HT1080 (cell line): ENCODE data around the gene CMKLR1. TPM values are rescaled to one million over a fixed set of nuclear protein-coding genes. Genes with fewer than 3 reads are reported as not detected.
A peak's percentile ranks its signal among the peaks of the same experiment; 100 is the strongest.

Experiments used
- DNase-seq: peaks from one replicate; pipeline ENCODE4 v3.0.0-alpha.2; 2015; ENCODE audit warnings: low read depth
- total RNA-seq: library from RNA; depleted of rRNA; stranded (reverse); fragments of >200 nt; shearing (Covaris generic); gene quantifications from 2 replicates; pipeline ENCODE4 v1.2.3, GENCODE V29; 2014

Gene CMKLR1
- total RNA-seq, 1 experiment from 2014 or later = 0.21 TPM

DNA sequence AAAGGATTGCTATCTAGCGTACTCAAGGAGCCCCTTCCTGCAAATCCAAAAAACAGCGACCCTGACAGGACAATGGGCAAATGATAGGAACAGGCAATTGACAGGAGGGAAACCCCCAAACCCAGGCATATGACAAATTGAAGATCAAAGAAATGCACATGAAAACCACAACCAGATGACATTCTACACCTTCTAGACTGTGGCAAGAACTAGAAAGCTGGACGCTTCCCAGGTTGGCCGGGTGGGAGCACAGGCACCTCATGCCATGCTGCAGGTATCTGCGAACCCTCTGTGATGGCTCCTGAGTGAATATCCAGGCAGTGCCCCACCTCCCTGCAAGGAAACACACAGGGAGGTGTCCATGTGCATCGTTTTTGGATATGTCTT lies 37.1 kb downstream of the CMKLR1 start:
- no peak for DNase-seq

- DNase-seq = no peak
Observed at GRCh38 chr12:108301346-108301745, 37.8 kb downstream of the CMKLR1 start.

GRCh38 chr12:108299980-108300696 lies 39.0 kb downstream of the CMKLR1 start:
- DNase-seq = no peak

GRCh38 chr12:108299516-108299915 lies 39.6 kb downstream of the CMKLR1 start:
- no peak for DNase-seq

DNA sequence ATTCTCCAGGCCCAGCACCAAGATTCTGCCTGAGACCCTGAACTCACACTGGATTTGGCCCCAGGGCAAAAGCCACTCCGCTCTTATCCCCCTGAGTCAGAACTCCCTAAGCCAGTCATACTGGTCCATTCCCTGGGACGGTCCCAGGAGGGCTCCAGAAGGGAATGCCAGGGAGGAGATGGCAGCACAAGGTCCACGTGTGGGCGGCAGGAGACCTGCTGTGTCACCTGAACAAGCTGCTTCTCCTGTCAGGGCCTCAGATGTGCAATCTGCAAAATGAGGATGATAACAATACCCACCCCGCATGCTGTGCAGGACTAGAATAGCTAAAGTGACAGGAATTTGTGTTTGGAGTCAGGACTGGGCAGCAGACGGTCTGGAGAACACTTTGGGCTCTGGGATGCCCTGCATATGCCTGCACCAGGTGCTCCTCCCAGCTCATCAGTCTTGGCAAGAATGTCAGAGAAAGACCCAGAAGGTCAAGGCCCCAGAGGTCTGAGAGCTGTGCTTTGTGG lies 40.3 kb downstream of the CMKLR1 start:
- no peak for DNase-seq

DNA sequence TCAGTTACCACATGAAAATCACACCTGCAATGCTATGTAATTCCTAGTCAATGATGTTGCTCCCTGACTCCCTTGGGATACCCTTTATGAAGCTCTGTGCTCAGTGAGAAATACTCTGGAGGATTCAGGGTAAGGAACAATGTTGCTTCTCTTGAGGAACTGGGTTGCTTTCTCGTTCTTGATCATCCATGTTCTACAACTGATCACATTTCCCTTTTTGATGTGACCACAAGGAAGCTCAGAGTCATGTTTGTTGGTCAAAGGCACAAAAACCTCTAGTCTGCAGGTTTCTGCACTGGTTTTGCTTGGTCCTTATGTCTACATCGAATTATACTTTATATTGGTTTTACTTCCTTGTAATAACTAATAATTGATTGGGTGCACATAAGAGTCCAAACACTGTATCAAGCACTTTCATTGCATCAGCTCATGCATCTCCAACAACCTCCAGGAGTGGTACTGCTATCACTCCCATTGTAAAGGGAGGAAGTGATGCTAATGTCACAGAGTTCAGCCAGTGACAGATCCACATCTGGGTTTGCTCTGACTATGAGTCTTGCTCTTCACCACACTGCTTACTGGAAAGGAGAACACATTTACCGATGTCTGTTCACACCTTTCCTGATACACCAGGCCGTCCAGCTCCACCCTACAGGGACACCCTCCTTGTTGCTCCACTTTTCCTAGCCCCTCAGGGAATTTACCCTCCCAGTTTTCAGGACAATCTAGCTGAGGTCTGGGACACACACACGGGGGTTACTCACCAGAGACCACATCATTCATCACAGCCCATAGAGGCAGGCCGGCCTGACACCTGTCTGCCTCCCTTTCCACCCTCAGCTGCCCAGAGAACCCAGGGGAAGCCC lies 41.0 kb downstream of the CMKLR1 start:
- no peak for DNase-seq

DNA sequence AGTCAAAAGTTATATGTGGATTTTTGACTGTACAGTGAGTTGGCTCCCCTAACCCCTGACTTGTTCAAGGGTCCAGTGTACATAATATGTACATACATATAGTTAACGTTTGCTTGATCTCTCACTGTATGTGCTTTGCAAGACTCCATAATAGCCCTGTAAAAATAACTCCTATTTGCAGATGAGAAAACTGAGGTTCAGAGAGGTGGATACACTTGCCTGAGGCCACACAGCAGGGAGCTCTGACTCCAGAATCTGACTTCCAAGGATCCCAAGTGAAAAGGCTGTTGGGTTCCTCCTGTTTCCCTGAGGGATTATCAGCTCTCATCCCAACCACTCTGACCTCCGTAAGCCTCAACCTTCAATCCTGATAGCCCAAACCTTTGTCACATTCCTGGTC lies 41.7 kb downstream of the CMKLR1 start:
- no peak for DNase-seq

GRCh38 chr12:108296945-108297344 lies 42.2 kb downstream of the CMKLR1 start:
- no peak for DNase-seq

DNA sequence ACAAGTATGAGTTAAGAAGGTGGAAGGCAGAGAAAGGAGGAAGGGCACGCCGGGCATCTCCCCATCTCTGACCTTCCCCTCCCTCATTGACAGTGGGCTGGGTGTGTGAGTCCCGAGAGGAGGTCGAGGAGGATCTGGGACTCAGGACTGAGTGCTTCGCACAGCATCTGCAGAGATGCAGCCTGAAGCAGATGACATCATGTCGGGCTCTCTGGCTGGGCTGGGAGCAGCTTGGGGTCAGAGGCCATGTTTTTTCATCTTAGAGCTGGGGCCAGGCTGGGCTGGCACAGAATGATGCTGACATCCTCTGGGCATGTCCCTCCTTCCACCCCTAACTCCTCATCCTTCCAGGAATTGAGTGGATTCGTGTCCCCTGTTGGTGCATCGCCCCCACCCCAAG lies 43.5 kb downstream of the CMKLR1 start:
- DNase-seq = no peak

- no peak for DNase-seq
Observed at GRCh38 chr12:108289350-108290161, 49.6 kb downstream of the CMKLR1 start.

DNA sequence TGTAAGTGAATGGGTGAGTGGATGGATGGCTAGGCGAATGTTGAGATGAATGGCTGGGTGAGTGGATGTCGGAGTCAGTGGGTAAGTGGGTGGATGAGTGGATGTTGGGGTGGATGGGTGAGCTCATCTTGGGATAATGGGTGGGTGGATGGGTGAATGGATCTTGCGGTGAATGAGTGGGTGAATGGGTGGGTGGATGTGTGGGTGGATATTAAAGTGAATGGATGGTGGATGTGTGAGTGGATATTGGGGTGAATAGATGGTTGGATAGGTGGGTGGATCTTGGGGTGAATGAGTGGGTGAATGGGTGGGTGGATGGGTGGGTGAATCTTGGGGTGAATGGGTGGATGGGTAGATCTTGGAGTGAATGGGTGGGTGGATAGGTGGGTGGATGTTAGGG lies 51.9 kb downstream of the CMKLR1 start:
- no peak for DNase-seq

DNA sequence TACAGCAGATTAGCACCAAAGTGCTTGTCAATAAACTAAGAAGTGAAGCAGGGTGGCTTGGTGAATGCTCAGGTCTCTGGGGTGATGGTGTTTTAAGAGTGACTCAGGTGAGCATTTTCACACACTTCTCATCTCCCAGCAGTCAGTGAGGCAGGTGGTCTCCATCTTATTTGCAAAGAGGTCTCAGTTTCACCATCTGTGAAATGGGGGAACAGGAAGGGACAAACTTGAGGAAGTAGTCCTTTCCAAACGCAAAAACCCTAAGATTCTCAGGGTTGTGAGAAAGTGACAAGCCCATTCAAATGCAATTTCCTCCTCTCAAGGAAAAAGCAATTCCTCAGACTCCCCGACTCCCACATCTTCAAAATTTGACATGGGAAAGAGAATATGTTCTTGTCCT lies 54.1 kb downstream of the CMKLR1 start:
- no peak for DNase-seq

- no peak for DNase-seq
Observed at GRCh38 chr12:108284163-108284562, 54.9 kb downstream of the CMKLR1 start.

- peak; percentile 22 for DNase-seq
Observed at GRCh38 chr12:108282676-108283075, 56.4 kb downstream of the CMKLR1 start.

DNA sequence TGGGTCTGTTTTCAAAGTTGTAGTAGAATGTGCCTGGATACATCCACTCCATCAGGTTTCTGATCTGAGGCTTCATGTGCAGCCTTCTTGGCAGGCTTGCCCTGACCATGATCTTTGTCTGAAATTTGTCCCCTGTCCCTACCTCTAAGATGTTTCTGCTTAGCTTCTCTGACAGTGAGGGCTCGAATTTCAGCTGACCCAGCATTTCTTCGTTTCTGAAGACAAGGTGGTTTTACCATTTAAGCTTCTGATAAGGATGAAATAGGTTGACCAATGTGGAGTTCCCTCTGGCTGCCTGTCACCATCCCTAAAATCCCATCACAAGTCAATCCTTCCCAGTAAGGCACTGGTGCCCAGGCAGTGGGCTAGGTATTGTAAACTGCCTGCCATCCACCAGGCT lies 57.0 kb downstream of the CMKLR1 start:
- DNase-seq = no peak

GRCh38 chr12:108277613-108278012 lies 61.5 kb downstream of the CMKLR1 start:
- no peak for DNase-seq

DNA sequence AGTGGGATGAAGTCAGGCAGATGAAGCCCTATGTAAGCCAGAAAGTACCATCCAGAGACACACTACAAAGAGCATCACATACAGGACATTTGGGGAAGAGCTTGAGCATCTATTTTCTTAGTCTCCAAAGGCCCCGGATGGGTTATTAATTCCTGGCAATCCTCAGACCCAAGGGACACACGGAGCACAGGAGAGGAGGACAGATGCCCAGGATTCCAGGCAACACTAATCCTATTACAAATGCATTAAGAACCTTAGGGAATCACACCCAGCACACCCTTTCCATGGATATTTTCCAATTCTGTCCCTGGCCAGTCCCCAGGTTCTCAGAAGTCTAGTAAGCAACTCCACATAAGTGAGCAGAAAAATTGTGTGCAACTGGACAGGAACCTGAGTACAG lies 65.9 kb downstream of the CMKLR1 start:
- DNase-seq = no peak

DNA sequence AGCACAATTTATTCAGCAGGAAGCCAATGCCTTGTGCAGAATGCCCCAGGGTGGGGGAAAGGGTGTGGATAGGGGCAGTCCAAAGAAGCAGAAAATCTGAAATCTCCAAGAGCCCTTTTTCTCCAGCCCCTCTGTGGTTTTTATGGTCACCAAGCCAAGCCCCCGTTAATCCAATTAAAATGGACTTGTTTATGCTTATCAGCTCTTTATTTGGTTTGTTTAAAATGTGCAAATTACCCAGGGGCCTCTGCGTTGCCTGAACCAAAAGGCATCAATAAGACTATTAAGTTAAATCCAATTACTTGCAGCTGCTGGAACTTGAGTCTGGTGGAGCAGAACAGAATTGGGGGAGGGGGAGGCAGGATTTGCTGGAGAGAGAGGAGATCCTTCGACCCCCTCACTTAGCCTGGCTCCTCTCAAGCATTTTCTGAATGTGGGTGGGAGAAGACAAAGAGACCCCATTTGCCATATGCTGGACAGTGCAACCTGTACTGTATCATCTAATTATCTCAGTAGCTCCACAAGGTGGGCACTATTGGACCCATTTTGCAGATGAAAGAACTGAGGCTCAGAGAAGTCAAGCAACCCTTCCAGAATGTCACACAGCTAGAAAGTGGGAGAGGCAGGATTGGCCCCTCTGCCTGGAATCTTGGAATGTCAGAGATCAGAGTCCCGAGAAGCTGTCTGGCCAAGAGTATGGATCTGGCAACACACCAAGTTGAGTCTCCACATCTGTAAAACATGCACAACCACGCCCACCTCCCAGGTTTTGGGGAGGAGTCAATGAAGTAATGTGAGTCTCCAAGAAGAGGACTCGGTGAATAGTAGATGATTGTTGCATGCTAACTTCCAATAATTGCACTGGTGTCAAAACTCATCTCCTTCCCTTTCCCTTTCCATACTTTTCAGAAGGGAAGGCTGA lies 66.9 kb downstream of the CMKLR1 start:
- no peak for DNase-seq

- no peak for DNase-seq
Observed at GRCh38 chr12:108270849-108271143, 68.3 kb downstream of the CMKLR1 start.

DNA sequence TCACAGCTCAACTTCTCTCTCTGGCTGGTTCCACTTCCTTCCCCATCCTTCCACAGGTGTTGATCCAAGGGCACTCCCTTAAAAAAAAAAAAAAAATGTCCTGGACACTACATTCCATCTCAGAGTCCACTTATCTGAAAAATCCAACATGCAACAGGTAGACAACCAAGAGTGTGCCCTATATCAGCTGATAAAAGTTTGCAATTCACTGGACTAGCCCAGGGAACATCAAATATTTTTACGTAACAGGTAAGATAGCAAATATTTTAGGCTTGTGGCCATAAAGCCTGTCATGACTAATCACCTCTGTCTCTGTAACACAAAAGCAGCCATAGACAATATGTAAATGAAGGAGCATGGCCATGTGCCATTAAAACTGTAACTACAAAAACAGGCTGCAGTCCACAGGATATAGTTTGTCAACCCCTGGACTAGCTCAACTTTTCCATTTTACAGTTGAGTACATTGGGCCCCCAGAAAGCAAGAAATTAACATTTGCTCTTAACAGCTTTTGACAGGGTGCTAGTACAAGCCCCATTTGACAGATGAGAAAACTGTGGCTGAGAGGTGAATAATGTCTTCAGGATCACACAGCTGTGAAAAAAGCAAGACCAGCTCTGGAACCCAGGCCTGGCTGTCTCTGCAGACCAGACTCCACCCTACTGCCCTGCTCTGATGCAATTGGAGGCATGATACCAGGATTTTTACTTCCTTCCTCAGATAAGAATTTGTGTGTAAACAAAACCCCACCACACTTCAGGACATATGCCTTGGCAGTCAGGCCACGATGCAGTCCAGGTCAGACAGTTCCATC lies 68.9 kb downstream of the CMKLR1 start:
- no peak for DNase-seq
